ACHN (cell line): ENCODE results near the gene CCDC124.
"Not testable (repeated sequence)": the region's sequence is repeated elsewhere in the genome, so short reads cannot be mapped to it uniquely, and the experiment has no call there.

Source experiments
- DNase-seq: peaks from one replicate; pipeline ENCODE4 v3.0.0-alpha.2; 2015
- in situ Hi-C: cut with HindIII; loops from 2 replicates; pipeline ENCODE4 v1.10.0; 2017; ENCODE audit warnings: low sequenced_read_pairs, low pct_ligation_motif_present, low pct_unique_long_range_greater_than_20kb

CCDC124 gene, protein sequence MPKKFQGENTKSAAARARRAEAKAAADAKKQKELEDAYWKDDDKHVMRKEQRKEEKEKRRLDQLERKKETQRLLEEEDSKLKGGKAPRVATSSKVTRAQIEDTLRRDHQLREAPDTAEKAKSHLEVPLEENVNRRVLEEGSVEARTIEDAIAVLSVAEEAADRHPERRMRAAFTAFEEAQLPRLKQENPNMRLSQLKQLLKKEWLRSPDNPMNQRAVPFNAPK

DNA sequence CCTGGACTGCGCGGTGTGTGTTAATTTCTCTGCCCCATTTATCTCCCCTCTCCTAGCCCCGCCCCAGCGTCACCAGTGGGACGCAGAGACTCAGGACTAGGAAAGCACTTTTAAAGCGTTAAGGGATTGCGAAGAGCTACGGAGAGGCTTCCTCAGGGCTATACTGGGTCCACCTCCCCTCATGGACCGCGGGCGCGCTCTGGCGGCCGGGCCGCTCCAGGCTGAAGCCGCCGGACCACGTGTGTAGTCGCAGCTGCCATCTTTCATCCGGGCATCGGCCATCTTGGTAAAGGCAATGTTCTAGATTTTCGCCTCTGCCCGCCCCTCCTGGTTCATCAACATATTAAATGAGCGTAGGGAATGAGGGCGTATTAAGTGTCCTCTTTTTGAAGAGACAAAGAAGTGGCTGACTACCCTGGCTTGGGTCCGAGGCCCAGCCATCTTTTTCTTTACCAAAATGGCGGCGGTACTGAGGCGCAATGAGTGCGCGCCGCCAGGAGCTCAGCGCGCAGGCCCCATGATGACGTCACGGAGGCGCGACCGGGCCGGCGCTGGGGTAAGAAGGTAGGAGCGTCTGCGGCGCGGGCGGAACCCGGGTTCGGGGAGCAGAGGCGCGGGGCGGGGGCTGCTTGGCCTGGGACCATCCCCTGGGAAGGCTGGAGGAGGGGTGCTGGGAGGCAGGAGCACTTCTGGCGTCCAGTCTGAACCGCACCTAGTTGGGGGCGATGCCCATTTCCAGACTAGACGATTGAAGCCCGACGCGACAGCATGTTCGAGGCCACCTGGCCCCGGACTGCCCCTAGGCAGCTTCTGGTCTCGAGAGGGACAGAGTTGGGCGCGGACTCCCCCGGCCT, at the start of gene CCDC124:
TSS of gene CCDC124 (plus strand) at position 531 of the 854 bp plus-strand sequence. CDS start 3,406 bp downstream, outside the sequence.
- in situ Hi-C loops: no loop called here

DNA sequence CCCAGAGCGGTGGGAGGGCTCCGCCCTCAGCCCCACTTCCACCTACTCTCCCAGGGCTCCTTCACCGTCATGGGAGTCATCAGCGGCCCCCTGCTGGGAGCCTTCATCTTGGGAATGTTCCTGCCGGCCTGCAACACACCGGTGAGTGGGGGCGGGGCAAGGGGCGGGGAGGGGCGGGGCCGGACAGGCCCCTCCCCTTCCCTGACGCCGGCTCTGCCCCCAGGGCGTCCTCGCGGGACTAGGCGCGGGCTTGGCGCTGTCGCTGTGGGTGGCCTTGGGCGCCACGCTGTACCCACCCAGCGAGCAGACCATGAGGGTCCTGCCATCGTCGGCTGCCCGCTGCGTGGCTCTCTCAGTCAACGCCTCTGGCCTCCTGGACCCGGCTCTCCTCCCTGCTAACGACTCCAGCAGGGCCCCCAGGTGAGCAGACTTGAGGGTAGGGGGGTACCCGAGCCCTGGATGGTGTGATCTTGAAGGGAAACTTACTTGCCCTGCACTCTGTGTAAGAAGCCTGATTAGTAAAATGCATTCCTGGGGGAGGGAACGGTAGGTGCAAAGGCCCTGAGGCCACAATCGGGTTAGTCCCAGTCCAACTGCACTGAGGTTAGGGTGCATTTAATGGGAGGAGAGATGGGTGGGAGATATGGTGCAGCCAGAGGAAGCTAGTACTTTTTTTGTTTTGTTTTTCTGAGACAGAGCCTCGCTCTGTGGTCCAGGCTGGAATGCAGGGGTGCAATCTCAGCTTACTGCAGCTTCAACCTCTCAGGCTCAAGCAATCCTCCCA, 49.0 kb upstream of the CCDC124 start:
- in situ Hi-C loops: no loop called here

More for the DNA sequence above, at the start of gene CCDC124:
- DNase-seq: peak; percentile 87

DNA sequence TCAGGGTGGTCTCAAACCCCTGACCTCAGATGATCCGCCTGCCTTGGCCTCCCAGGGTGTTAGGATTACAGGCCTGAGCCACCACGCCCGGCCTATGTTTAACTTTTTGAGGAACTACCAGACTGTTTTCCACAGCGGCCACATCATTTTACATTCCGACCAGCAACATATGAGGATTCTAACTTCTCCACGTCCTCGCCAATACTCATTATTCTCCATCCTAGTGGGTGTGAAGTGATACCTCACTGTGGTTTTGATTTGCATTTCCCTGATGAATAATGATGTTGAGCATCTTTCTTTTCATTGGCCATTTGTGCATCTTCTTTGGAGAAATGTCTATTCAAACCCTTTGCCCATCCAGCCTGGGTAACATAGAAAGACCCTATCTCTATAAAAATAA, 46.3 kb upstream of the CCDC124 start:
- DNase-seq: no peak
- in situ Hi-C loops: no loop called here

More for the DNA sequence above, 49.0 kb upstream of the CCDC124 start:
- DNase-seq: no peak

DNA sequence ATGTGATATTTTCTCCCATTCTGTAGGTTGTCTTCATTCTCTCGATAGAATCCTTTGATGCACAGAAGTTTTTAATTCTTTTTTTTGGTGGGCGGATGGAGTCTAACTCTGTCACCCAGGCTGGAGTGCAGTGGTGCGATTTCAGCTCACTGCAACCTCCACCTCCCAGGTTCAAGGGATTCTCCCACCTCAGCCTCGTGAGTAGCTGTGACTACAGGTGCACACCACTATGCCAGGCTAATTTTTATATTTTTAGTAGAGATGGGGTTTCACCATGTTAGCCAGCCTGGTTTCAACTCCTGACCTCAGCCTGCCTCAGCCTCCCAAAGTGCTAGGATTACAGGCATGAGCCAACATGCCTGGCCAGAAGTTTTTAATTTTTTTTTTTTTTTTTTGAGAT, 45.6 kb upstream of the CCDC124 start:
- in situ Hi-C loops, DNase-seq: not testable (repeated sequence)

DNA sequence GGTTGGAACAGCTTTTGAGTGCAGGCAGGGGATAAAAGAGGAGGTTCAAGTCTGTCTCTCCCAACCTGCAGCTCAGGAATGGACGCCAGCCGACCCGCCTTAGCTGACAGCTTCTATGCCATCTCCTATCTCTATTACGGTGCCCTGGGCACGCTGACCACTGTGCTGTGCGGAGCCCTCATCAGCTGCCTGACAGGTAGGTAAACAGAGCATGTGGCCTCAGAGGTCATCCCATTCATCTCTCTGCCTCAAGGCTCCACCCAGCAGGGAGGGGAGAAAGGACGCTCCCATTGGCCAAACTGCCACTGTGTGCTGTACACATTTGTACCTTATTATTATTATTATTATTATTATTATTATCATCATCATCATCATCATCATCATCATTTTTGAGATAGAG, 44.6 kb upstream of the CCDC124 start:
- in situ Hi-C loops: no loop called here
- no peak for DNase-seq

DNA sequence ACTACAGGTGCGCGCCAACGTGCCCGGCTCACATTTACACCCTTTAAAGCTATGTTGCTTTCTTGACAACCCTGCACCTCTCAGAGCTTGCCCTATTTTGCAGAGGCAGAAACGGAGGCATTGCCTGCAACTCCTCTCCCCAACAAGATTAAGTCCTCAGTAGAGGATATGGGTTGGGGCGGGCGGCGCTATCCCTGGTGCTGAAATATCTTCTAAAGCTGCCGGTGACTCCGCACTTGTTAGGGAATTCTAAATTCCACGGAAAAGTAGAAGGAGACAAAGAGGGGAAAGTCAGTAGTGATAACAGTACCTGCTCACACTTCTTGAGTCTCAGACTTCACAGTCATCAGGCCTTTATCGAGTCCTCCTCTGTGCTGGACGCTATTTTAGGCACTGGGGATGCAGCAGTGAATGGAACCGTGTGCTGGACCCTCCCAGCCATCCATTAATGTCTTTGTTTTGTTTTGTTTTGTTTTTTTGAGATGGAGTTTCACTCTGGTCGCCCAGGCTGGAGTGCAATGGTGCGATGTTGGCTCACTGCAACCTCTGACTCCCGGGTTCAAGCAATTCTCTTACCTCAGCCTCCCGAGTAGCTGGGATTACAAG, 43.1 kb upstream of the CCDC124 start:
- DNase-seq: peak; percentile 46
- in situ Hi-C loops: no loop called here

DNA sequence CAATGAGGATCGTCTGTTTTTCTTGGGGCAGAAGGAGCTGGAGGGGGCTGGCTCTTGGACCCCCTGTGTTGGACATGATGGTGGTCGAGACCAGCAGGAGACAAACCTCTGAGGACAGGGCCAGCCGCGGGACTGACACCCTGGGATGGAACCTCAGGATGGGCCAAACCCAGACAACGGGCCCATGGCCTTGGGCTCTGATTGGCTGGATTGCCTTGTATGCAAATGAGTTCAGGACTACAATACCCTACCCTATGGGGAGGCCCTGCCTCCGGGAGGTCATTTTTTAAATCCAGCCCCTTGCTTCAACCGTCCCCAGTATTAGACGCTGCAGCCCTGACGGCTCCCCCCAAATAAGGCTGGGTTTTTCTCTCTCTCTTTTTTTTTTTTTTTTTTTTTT, 39.0 kb upstream of the CCDC124 start:
- in situ Hi-C loops: no loop called here
- DNase-seq: no peak

DNA sequence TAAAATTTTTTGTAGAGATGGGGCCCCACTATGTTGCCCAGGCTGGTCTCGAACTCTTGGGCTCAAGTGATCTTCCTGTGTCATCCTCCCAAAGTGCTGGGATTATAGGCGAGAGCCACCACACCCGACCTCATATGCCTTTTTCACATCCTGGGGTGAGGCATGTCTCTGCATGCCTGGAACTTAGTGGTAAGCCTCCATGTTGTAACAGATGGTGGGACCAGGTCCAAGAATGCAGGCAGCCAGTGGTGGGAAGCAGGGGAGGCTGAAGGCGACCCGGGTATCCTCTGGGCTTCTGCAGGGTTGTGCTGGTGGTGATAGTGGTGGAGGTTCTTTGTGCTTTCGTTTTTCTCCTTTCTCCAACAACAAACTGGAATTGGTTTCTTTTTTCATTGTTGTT, 30.1 kb upstream of the CCDC124 start:
- in situ Hi-C loops: no loop called here
- DNase-seq: no peak

DNA sequence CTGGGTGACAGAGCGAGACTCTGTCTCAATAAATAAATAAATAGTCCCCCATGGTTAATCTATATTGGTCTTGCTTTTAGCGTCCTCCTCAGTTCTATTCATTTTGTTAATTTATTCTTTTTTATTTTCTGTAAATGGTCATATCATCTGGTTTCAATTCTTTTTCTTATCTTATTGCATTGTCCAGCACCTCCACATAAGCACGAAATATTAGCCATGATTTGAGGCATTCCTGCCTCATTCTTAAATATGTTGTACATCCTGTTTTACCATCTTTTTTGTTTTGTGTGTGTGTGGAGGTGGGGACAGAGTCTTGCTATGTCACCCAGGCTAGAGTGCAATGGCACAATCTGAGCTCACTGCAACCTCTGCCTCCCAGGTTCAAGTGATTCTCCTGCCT, 24.6 kb upstream of the CCDC124 start:
- DNase-seq: no peak
- in situ Hi-C loops: no loop called here

DNA sequence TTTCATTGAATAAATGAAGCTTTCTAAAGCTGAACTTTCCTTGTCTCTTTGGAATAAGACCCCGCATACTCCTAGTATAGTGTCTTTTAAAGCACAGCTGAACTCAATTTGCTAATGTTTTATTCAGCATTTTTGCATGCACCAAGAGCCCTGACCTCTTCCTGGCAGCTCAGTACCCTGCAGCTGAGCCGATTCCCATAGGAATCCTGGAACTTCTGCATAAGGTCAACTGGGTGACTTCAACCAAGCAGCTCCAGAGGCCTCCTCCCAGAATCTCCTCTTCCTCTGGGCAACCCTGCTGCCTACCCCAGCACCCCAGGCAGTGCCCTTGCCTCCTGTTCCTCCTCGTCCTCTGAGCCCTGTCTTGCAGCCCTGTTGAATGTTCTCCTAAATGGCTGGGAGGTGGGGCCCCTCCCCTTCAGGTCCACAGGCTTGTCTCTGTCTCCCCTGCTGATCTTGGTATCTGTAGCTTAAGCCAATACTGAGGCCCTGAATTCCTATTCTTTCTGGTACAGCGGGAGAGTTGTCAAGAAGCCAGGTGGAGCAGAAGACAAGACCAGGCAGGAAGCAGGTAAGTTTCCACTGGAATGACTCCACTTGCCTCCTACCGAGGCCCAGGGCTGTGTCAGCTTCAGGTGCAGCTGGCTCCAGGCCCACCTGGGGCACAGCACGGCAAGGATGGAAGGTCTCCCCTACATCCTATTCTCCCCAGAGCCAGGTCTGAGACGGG, 23.6 kb upstream of the CCDC124 start:
- in situ Hi-C loops: no loop called here
- DNase-seq: no peak

DNA sequence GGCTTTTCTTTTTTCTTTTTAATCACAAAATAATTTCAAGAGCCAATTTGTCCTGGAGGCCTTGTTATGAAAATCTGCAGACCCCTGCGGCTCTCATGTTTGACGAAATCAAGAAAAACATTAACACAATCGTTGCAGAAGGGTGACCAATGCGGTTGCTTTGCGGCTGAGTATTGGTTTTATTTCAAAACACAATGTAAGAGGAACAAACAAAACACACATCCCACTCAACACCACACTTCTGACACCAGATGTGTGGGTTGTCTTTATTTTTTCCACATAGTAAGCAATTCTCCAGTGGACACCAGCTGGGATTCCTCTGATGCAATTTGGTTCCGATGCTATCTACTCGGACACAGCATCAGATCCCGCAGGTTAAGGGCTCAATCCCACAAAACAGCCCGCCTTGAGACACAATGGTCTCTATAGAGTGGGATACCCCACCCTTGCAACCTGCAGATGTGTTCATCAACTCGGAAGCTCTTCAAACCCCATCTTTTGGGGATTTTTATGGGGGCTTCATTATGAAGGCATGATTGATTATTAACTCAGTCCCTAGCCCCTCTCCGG, 21.9 kb upstream of the CCDC124 start:
- in situ Hi-C loops: no loop called here
- no peak for DNase-seq

DNA sequence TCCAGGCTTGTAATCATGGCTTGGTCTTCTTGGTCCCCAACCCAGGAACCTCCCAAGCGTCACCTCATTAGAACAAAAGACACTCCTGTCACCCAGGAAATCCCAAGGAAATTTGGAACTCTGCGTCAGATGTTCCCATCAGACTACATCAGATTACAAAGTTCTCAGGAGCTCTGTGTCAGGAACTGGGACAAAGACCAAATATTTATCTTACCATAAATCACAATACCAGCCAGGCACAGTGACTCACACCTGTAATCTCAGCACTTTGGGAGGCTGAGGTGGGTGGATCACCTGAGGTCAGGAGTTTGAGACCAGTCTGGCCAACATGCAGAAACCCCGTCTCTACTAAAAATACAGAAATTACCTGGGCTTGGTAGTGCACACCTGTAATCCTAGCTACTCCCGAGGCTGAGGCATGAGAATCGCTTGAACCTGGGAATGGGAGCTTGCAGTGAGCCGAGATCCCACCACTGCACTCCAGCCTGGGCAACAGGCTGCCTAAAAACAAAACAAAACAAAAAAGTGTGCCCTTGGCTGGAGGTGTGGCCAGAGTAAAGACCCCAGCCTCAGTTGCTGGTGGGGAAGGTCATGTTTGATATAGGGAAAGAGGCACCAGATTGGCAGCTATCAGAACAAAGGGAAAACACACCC, 16.7 kb upstream of the CCDC124 start:
- DNase-seq: no peak
- in situ Hi-C loops: no loop called here

DNA sequence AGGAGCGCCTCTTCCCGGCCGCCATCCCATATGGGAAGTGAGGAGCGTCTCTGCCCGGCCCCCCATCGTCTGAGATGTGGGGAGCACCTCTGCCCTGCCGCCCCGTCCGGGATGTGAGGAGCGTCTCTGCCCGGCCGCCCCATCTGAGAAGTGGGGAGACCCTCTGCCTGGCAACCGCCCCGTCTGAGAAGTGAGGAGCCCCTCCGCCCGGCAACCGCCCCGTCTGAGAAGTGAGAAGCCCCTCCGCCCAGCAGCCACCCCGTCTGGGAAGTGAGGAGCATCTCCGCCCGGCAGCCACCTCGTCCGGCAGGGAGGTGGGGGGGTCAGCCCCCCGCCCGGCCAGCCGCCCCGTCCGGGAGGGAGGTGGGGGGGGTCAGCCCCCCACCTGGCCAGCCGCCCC, 14.7 kb upstream of the CCDC124 start:
- DNase-seq, in situ Hi-C loops: not testable (repeated sequence)

DNA sequence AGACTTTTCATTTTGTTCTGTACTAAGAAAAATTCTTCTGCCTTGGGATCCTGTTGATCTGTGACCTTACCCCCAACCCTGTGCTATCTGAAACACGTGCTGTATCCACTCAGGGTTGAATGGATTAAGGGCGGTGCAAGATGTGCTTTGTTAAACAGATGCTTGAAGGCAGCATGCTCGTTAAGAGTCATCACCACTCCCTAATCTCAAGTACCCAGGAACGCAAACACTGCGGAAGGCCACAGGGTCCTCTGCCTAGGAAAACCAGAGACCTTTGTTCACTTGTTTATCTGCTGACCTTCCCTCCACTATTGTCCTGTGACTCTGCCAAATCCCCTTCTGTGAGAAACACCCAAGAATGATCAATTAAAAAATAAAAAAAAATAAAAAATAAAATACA, 13.7 kb upstream of the CCDC124 start:
- DNase-seq, in situ Hi-C loops: not testable (repeated sequence)

DNA sequence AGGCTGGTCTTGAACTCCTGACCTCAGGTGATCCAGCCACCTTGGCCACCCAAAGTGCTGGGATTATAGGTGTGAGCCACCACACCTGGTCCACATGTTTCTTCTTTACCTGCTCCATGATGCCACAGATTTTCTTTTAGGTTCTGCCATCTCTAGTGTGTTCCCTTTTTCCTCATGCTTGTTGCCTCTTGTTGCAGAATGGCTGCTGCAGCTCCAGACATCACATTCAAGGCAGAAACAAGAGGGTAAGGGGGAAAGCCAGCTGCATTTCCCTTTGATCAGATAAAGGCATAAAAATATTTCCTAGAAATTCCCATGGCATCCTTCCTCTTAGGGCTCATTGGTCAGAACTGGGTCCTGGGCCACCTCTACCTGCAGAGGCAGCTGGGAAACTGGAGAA, 12.3 kb upstream of the CCDC124 start:
- in situ Hi-C loops: no loop called here
- no peak for DNase-seq

DNA sequence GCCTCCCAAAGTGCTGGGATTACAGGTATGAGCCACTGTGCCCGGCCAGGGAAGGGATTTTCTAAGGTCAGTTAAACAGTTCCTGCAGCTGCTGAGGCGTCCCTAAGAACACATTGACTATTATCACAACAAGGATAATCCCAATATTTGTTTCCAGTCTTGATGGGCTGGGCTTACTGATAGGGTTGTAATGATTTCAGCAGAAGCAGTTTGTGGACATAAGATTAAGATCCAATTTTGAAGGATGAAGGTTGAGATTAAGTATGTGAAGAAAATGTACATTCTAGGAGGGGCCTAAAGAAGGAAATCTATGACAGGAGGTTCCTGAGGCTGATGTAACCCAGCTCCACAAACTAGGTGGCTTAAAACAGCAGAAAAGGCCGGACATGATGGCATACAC, 10.7 kb upstream of the CCDC124 start:
- DNase-seq: no peak
- in situ Hi-C loops: no loop called here

DNA sequence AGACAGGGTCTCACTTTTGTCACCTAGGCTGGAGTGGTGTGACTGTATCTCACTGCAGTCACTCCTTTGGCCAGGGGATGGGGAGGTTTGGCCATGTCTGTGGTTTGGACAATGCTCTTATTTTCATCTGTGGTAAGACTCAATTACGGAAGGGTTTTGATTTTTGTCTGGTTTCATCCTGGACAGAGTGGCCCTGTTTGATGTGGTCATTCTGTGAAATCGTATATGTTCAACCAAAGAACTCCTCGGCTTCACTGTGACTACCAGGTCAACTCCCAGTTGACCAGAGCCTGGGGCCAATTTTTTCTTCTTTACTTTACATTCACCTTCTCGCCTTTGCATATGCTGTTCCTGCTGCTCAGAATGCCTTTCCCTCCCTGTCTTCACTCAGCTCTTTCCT, 6.8 kb upstream of the CCDC124 start:
- DNase-seq: no peak
- in situ Hi-C loops: no loop called here
